GM12891 (cell line): ENCODE data around the gene GEMIN2.

Experiments
- POLR2A ChIP-seq: IDR thresholded peaks from 2 replicates; pipeline ENCODE4 v1.6.1; 2011; ENCODE audit warnings: low read depth, low read length, control low read depth
- POLR2AphosphoS5 ChIP-seq: IDR thresholded peaks from 2 replicates; pipeline ENCODE4 v1.6.1; 2011; ENCODE audit warnings: low read depth, low read length, control low read depth
- SPI1 ChIP-seq: IDR thresholded peaks from 2 replicates; pipeline ENCODE4 v1.6.1; 2011; ENCODE audit warnings: low read depth, low read length, control low read depth
- TAF1 ChIP-seq: IDR thresholded peaks from 2 replicates; pipeline ENCODE4 v1.6.1; 2011; ENCODE audit warnings: low read depth, low read length, control low read depth

GRCh38 chr14:39173198-39173597, 59.1 kb downstream of the GEMIN2 start:
- TF ChIP-seq POLR2AphosphoS5 (no peak), POLR2A (no peak), TAF1 (no peak), SPI1 (no peak)
